SK-N-SH treated with all-trans-retinoic acid at 6 μM for 48 hours (cell line): ENCODE measurements around the gene BMP6.

Experiments
- ATAC-seq: fragments of 200-7000 bp; cut with Tn5 transposase; 3 replicates; pipeline ENCODE4 v1.9.1; 2020; ENCODE audit warnings: mild to moderate bottlenecking, moderate library complexity
- ARNTL ChIP-seq: fragments of 450-650 bp; formaldehyde crosslinking; IDR thresholded peaks from 2 replicates; pipeline ENCODE4 v1.5.0; 2020; ENCODE audit warnings: low read depth, mild to moderate bottlenecking, moderate library complexity, borderline replicate concordance
- BACH2 ChIP-seq: fragments of 250-450 bp; sonication (Bioruptor Pico); IDR thresholded peaks from 2 replicates; pipeline ENCODE4 v1.9.0; 2021; ENCODE audit warnings: mild to moderate bottlenecking, borderline replicate concordance
- CREB5 ChIP-seq: fragments of 250-450 bp; sonication (Bioruptor Pico); IDR thresholded peaks from 2 replicates; pipeline ENCODE4 v1.5.1; 2020; ENCODE audit warnings: low read depth, mild to moderate bottlenecking, moderate library complexity
- CSDC2 ChIP-seq: fragments of 250-450 bp; sonication (Bioruptor Pico); IDR thresholded peaks from 2 replicates; pipeline ENCODE4 v1.5.0; 2020; ENCODE audit warnings: mild to moderate bottlenecking, moderate library complexity
- CSRNP3 ChIP-seq: fragments of 250-450 bp; sonication (Bioruptor Pico); IDR thresholded peaks from 2 replicates; pipeline ENCODE4 v1.5.1; 2021; ENCODE audit warnings: mild to moderate bottlenecking, moderate library complexity
- ESRRG ChIP-seq: fragments of 250-450 bp; sonication (Bioruptor Pico); IDR thresholded peaks from 2 replicates; pipeline ENCODE4 v1.6.1; 2021; ENCODE audit warnings: mild to moderate bottlenecking
- GLIS3 ChIP-seq: fragments of 250-450 bp; sonication (Bioruptor Pico); IDR thresholded peaks from 2 replicates; pipeline ENCODE4 v1.5.0; 2020; ENCODE audit warnings: mild to moderate bottlenecking, moderate library complexity
- ISL1 ChIP-seq: fragments of 250-450 bp; sonication (Bioruptor Pico); IDR thresholded peaks from 2 replicates; pipeline ENCODE4 v2.1.2; 2022; ENCODE audit warnings: mild to moderate bottlenecking, moderate library complexity
- OSR1 ChIP-seq: fragments of 250-450 bp; sonication (Bioruptor Pico); IDR thresholded peaks from 2 replicates; pipeline ENCODE4 v1.8.0; 2022; ENCODE audit warnings: moderate library complexity, mild to moderate bottlenecking, inconsistent platforms
- PATZ1 ChIP-seq: fragments of 250-450 bp; sonication (Bioruptor Pico); IDR thresholded peaks from 2 replicates; pipeline ENCODE4 v1.8.0; 2020; ENCODE audit warnings: mild to moderate bottlenecking, moderate library complexity, borderline replicate concordance
- POU6F1 ChIP-seq: fragments of 250-450 bp; sonication (Bioruptor Pico); IDR thresholded peaks from 2 replicates; pipeline ENCODE4 v1.8.0; 2021; ENCODE audit warnings: low read depth, mild to moderate bottlenecking, moderate library complexity, borderline replicate concordance
- PPARA ChIP-seq: fragments of 250-450 bp; sonication (Bioruptor Pico); IDR thresholded peaks from 2 replicates; pipeline ENCODE4 v1.5.0; 2020; ENCODE audit warnings: mild to moderate bottlenecking, borderline replicate concordance
- TCF4 ChIP-seq: fragments of 250-450 bp; sonication (Bioruptor Pico); IDR thresholded peaks from 2 replicates; pipeline ENCODE4 v1.8.0; 2021; ENCODE audit warnings: mild to moderate bottlenecking, moderate library complexity, borderline replicate concordance
- TOX ChIP-seq: fragments of 250-450 bp; sonication (Bioruptor Pico); IDR thresholded peaks from 2 replicates; pipeline ENCODE4 v1.8.0; 2021; ENCODE audit warnings: mild to moderate bottlenecking, moderate library complexity, borderline replicate concordance
- ZC3H10 ChIP-seq: fragments of 250-450 bp; sonication (Bioruptor Pico); IDR thresholded peaks from 2 replicates; pipeline ENCODE4 v1.5.1; 2021; ENCODE audit warnings: mild to moderate bottlenecking, moderate library complexity
- ZFP3 ChIP-seq: fragments of 250-450 bp; sonication (Bioruptor Pico); IDR thresholded peaks from 2 replicates; pipeline ENCODE4 v1.5.0; 2020; ENCODE audit warnings: mild to moderate bottlenecking, moderate library complexity
- ZFP30 ChIP-seq: fragments of 450-650 bp; formaldehyde crosslinking; IDR thresholded peaks from 2 replicates; pipeline ENCODE4 v1.5.0; 2022; ENCODE audit warnings: mild to moderate bottlenecking, moderate library complexity
- ZNF565 ChIP-seq: fragments of 450-650 bp; formaldehyde crosslinking; conservative IDR thresholded peaks from 2 replicates; pipeline ENCODE4 v1.5.0; 2020; ENCODE audit warnings: low read depth, mild to moderate bottlenecking, moderate library complexity
- ZNF70 ChIP-seq: fragments of 450-650 bp; formaldehyde crosslinking; IDR thresholded peaks from 2 replicates; pipeline ENCODE4 v1.5.0; 2020; ENCODE audit warnings: mild to moderate bottlenecking, moderate library complexity
- ZNF8 ChIP-seq: fragments of 450-650 bp; formaldehyde crosslinking; IDR thresholded peaks from 2 replicates; pipeline ENCODE4 v1.5.0; 2020; ENCODE audit warnings: mild to moderate bottlenecking, moderate library complexity

Gene BMP6

GRCh38 chr6:7680393-7681075 lies 45.4 kb upstream of the BMP6 start:
- TF ChIP-seq BACH2 (CRISPR knock-in tag): no peak
- TF ChIP-seq, all 23 proteins: peak for 0
- ATAC-seq: no peak

DNA sequence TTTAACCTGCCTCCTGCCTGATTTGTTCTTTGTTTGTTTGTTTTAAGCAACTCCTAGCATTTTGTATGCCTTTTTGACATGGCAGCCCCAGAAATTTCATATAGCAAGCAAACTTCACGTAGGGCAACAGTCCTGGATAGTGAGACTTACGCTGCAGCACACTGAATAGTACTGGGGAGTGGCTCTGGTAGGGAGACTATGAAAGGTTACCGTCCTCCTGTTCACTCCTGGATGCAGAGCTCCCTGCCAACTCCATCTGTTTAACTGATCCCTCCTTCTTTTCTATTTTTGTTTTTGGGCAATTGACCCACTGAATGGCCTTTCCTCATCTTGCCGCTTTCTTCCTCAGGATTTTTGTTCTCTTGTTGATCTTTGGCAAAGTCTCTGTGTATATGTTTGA lies 44.5 kb upstream of the BMP6 start:
- TF ChIP-seq PPARA (CRISPR knock-in tag): no peak
- no peak for TF ChIP-seq CREB5
- TF ChIP-seq ARNTL (CRISPR knock-in tag): no peak
- TF ChIP-seq BACH2 (CRISPR knock-in tag): no peak
- TF ChIP-seq CSDC2 (CRISPR knock-in tag): no peak
- no peak for TF ChIP-seq GLIS3 (CRISPR knock-in tag)
- no peak for TF ChIP-seq ZFP30 (CRISPR knock-in tag)
- no peak for TF ChIP-seq ESRRG
- no peak for TF ChIP-seq ZNF565
- TF ChIP-seq PATZ1: no peak
- no peak for TF ChIP-seq ZNF8 (CRISPR knock-in tag)
- TF ChIP-seq, all 23 proteins: peak for 0
- no peak for ATAC-seq

DNA sequence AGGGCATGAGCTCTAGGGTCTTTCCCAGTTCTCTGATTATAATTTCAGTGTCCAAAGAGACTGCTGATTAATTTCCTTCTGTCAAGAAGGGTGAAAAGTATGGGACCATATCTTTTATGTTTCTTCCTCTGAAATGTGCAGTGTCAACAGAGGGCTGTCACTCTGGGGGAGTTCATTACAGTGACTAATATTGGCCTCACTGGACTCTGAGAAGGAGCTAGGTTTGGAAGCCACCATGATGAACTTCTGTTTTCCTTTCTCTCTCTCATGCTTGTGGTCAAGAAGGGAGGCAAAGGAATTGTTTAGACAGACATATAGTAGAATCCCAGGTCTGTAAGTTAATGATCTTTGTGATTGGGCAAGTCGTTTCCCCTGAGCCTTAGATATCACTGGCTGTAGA lies 41.8 kb upstream of the BMP6 start:
- no peak for ATAC-seq
- no peak for TF ChIP-seq ZFP30 (CRISPR knock-in tag)
- TF ChIP-seq TCF4 (CRISPR knock-in tag): no peak
- TF ChIP-seq ISL1 (CRISPR knock-in tag): no peak
- TF ChIP-seq OSR1 (CRISPR knock-in tag): no peak
- no peak for TF ChIP-seq POU6F1
- TF ChIP-seq CREB5: no peak
- TF ChIP-seq ESRRG: no peak
- TF ChIP-seq ZC3H10 (CRISPR knock-in tag): no peak

DNA sequence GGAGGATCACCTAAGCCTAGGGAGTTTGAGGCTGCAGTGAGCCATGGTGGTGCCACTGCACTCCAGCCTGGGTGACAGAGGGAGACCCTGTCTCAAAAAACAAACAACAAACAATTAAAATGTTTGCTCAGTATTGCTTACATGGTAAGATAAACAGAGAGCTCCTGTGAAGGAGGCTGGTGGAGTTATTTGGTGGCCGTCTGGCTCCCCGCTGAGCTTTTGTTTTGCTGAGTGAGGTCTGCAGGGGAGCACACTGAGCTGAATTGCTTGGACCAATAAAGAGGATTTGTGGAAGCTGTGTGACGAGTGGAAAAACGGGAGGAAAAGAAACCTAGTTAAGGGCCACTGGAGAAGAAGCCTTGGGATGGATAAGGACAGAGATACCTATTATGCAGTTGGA lies 41.1 kb upstream of the BMP6 start:
- no peak for TF ChIP-seq ZNF70 (CRISPR knock-in tag)
- no peak for TF ChIP-seq TOX (CRISPR knock-in tag)
- TF ChIP-seq ESRRG: no peak
- TF ChIP-seq CSRNP3 (CRISPR knock-in tag): no peak
- TF ChIP-seq ZFP3 (CRISPR knock-in tag): no peak
- no peak for TF ChIP-seq TCF4 (CRISPR knock-in tag)
- TF ChIP-seq PATZ1: no peak
- TF ChIP-seq GLIS3 (CRISPR knock-in tag): no peak
- TF ChIP-seq, all 23 proteins: peak for 0
- ATAC-seq: no peak
